Upper lobe of left lung (tissue), 4 donors: ENCODE measurements around the gene CENPP.

Experiments
- POLR2A ChIP-seq, 4 donors: fragments of 450-650 bp; IDR thresholded peaks; one replicate each; pipeline ENCODE4 v1.5.1; 2016 to 2017; ENCODE audit warnings: antibody characterized with exemption in 4 of 4, mild to moderate bottlenecking in 2 of 4
- POLR2AphosphoS5 ChIP-seq, 2 donors: sonication (generic); formaldehyde crosslinking; IDR thresholded peaks; one replicate each; pipeline ENCODE4 v1.5.1; 2017; ENCODE audit warnings: antibody characterized with exemption in 2 of 2

GRCh38 chr9:92381775-92382174 lies 56.0 kb downstream of the CENPP start:
- TF ChIP-seq POLR2AphosphoS5 (IDR thresholded peaks at IDR 0.05) (no peak), POLR2A (IDR thresholded peaks at IDR 0.05) (no peak)
